ENCODE measurements around the gene OR9I1. TPM values are rescaled to one million over a fixed set of nuclear protein-coding genes. Genes with fewer than 3 reads are reported as not detected.

The OR9I1 gene
- polyA plus RNA-seq, 1 experiment = not detected

DNA sequence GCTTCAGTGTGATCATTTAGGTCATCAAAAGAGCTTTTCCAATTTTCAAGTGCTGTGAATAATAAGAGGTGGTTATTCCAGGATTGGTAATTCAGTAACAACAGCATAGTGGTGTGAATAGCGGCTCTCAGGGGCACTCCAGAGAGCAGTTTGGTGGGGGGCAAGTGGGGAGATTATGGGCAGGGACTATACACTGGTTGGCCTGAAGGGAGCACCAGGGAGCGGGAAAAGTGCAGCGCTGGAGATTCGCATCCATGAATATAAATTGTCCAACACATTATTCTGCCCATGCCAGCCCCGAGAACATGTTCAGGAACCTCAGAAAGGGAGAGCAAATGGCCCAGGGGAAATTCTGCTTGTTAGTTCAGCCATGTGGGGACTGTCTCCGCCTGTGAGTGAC lies 56.7 kb downstream of the OR9I1 start:
- TF ChIP-seq, protein P1, sequence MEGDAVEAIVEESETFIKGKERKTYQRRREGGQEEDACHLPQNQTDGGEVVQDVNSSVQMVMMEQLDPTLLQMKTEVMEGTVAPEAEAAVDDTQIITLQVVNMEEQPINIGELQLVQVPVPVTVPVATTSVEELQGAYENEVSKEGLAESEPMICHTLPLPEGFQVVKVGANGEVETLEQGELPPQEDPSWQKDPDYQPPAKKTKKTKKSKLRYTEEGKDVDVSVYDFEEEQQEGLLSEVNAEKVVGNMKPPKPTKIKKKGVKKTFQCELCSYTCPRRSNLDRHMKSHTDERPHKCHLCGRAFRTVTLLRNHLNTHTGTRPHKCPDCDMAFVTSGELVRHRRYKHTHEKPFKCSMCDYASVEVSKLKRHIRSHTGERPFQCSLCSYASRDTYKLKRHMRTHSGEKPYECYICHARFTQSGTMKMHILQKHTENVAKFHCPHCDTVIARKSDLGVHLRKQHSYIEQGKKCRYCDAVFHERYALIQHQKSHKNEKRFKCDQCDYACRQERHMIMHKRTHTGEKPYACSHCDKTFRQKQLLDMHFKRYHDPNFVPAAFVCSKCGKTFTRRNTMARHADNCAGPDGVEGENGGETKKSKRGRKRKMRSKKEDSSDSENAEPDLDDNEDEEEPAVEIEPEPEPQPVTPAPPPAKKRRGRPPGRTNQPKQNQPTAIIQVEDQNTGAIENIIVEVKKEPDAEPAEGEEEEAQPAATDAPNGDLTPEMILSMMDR (IDR thresholded peaks at IDR 0.05; ENCODE audit: insufficient read depth, low read depth, low read length) = no peak
- Histone ChIP-seq H3K4me3 (ENCODE audit: low read depth, low read length) (no peak overlapping the region), H3K27me3 (ENCODE audit: control insufficient read depth, insufficient read depth, low read length) (no peaks in the 10 kb centered on the region), H3K36me3 (ENCODE audit: control insufficient read depth, insufficient read depth, low read length) (no peaks in the 10 kb centered on the region)
- ChIA-PET CTCF (no interaction called here), POLR2A (no interaction called here)
- DNase-seq (ENCODE audit: low read depth) = no peak

DNA sequence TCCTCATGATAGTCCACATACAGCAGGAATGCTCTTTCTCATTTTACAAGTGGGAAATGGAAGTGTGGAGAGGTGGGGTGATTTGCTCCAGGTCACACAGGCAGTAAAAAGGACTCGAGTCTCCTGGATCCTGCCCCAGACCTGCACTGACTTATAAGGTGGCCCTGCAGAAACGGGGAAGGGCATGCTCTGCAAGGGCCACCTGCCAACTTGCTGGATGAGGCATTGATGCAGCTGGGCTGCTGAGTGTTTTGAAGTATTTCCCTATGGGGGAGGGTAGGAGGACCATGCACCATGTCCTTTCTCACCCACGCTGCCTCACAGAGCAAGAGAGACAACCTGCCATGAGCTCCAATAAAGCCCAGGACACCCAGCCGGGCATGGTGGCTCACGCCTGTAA lies 57.6 kb downstream of the OR9I1 start:
- no peaks in the 10 kb centered on the region for H3K27me3 ChIP-seq (ENCODE audit: control insufficient read depth, insufficient read depth, low read length)
- H3K4me3 ChIP-seq (ENCODE audit: low read depth, low read length) = no peak overlapping the region
- TF ChIP-seq, protein P1 (IDR thresholded peaks at IDR 0.05; ENCODE audit: insufficient read depth, low read depth, low read length) = no peak
- H3K36me3 ChIP-seq (ENCODE audit: control insufficient read depth, insufficient read depth, low read length) = no peaks in the 10 kb centered on the region
- ChIA-PET POLR2A (no interaction called here), CTCF (no interaction called here)
- no peak for DNase-seq (ENCODE audit: low read depth)

Other genes starting within 250 kb of the OR9I1 start
- gene OR9Q1, start 101.6 kb downstream of the OR9I1 start, polyA plus RNA-seq (2011; rRNA removed) = not detected in 2 replicates
- gene OR6Q1, start 94.6 kb downstream of the OR9I1 start, polyA plus RNA-seq (2011; rRNA removed) = not detected in 2 replicates
- gene OR9Q2, start 63.5 kb upstream of the OR9I1 start, polyA plus RNA-seq (2011; rRNA removed) = not detected in 2 replicates
- gene OR1S2, start 78.6 kb upstream of the OR9I1 start, polyA plus RNA-seq (2011; rRNA removed) = not detected in 2 replicates
- not detected in 2 replicates for gene OR1S1, start 87.2 kb upstream of the OR9I1 start, polyA plus RNA-seq (2011; rRNA removed)
- not detected in 2 replicates for gene OR10Q1, start 103.4 kb upstream of the OR9I1 start, polyA plus RNA-seq (2011; rRNA removed)
- gene OR10W1, start 142.7 kb upstream of the OR9I1 start, polyA plus RNA-seq (2011; rRNA removed) = not detected in 2 replicates
- not detected in 2 replicates for gene OR5B17, start 233.5 kb upstream of the OR9I1 start, polyA plus RNA-seq (2011; rRNA removed)

All from BJ (cell line).